ENCODE measurements around the gene SHANK2. TPM values are rescaled to one million over a fixed set of nuclear protein-coding genes. Genes with fewer than 3 reads are reported as not detected.

SHANK2 gene
- total and polyA plus RNA-seq, 7 donors: 3.5 to 43.8 (median 8.0) TPM

DNA sequence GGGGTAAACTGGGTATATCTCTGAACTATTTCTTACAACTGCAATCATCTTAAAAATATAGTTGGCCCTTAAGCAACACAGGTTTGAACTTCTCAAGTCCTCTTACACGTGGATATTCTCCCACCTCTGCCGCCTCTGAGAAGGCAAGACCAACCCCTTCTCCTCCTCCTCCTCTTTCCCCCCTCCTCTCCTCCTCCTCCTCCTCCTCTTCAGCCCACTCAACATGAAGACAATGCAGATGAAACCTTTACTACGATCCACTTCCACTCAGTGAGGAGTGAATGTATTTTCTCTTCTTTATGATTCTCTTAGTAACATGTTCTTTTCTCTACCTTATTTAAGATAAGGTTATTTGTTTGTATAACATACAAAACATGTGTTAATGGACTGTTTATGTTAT lies 20.0 kb downstream of the SHANK2 start:
- intact Hi-C loops (cut with DNase I): no loop called here
- DNase-seq: peak; percentile 6
- Histone ChIP-seq H3K9me3 (peaks cover 0 to 6% (median 0%) of the 10 kb centered on the region in 4 donors), H3K36me3 (no peaks in the 10 kb centered on the region), H3K27me3 (no peaks in the 10 kb centered on the region), H3K4me1 (no peaks in the 10 kb centered on the region), H3K4me3 (no peak overlapping the region), H3K27ac (no peak overlapping the region)
- no peak for TF ChIP-seq EP300 (IDR thresholded peaks at IDR 0.05)
- no peak for TF ChIP-seq POLR2A (IDR thresholded peaks at IDR 0.05)
- no peak for TF ChIP-seq POLR2AphosphoS5 (IDR thresholded peaks at IDR 0.05)
- no peak for TF ChIP-seq CTCF (IDR thresholded peaks at IDR 0.05)
- 74 to 86% methylated on average over 3 of the region's 3 CpGs for WGBS, 2 donors

DNA sequence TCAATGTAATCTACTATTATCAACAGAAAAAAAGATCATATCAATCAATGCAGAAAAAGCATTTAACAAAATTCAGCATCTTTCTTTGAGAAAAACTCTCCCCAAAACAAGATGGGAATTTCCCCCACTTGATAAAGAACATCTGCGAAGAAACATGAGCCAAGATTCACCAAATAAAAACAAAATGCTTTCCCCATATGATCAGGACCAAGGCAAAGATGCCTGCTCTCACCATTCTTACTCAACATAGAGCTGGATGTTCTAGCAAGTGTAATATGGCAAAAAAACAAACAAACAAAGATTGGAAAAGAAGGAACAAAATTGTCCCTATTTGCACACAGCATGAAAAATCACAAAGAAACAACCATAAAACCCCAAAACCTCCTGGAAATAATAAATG lies 23.4 kb downstream of the SHANK2 start:
- DNase-seq: no peak
- TF ChIP-seq EP300 (IDR thresholded peaks at IDR 0.05) (no peak), POLR2A (IDR thresholded peaks at IDR 0.05) (no peak), CTCF (IDR thresholded peaks at IDR 0.05) (no peak), POLR2AphosphoS5 (IDR thresholded peaks at IDR 0.05) (no peak)
- H3K36me3 ChIP-seq: no peaks in the 10 kb centered on the region
- intact Hi-C loops (cut with DNase I): no loop called here
- WGBS, 2 donors: 79 to 85% methylated on average over 1 of the region's 1 CpG
- H3K4me3 ChIP-seq: no peak overlapping the region
- H3K27ac ChIP-seq: no peak overlapping the region
- H3K4me1 ChIP-seq: no peaks in the 10 kb centered on the region
- peaks cover 0 to 13% (median 4%) of the 10 kb centered on the region in 4 donors for H3K9me3 ChIP-seq
- H3K27me3 ChIP-seq: no peaks in the 10 kb centered on the region

GRCh38 chr11:71227058-71227659 lies 25.2 kb downstream of the SHANK2 start:
- TF ChIP-seq POLR2A (IDR thresholded peaks at IDR 0.05): no peak
- no peak for TF ChIP-seq CTCF (IDR thresholded peaks at IDR 0.05)
- TF ChIP-seq POLR2AphosphoS5 (IDR thresholded peaks at IDR 0.05): no peak
- no peak for TF ChIP-seq EP300 (IDR thresholded peaks at IDR 0.05)
- intact Hi-C loops (cut with DNase I): no loop called here
- Histone ChIP-seq H3K4me3 (no peak overlapping the region), H3K27me3 (no peaks in the 10 kb centered on the region), H3K9me3 (peaks cover 0 to 13% (median 4%) of the 10 kb centered on the region in 4 donors), H3K27ac (no peak overlapping the region), H3K4me1 (no peaks in the 10 kb centered on the region), H3K36me3 (no peaks in the 10 kb centered on the region)
- DNase-seq: no peak
- 67 to 86% methylated on average over 1 of the region's 1 CpG for WGBS, 2 donors

GRCh38 chr11:71223671-71224660 lies 28.4 kb downstream of the SHANK2 start:
- no peak overlapping the region for H3K4me3 ChIP-seq
- H3K27me3 ChIP-seq: no peaks in the 10 kb centered on the region
- intact Hi-C loops (cut with DNase I): no loop called here
- TF ChIP-seq POLR2AphosphoS5 (IDR thresholded peaks at IDR 0.05) (no peak), POLR2A (IDR thresholded peaks at IDR 0.05) (no peak), CTCF (IDR thresholded peaks at IDR 0.05) (no peak), EP300 (IDR thresholded peaks at IDR 0.05) (no peak)
- DNase-seq: no peak
- peaks cover 0 to 13% (median 4%) of the 10 kb centered on the region in 4 donors for H3K9me3 ChIP-seq
- 93 to 95% methylated on average over 23 of the region's 23 CpGs for WGBS, 2 donors
- H3K4me1 ChIP-seq: no peaks in the 10 kb centered on the region
- H3K27ac ChIP-seq: no peak overlapping the region
- H3K36me3 ChIP-seq: no peaks in the 10 kb centered on the region

Measured in sigmoid colon (tissue), 7 donors.